ENCODE data around the gene RAB22A. TPM values are rescaled to one million over a fixed set of nuclear protein-coding genes. Genes with fewer than 3 reads are reported as not detected.

The RAB22A gene
- total RNA-seq, 2 donors from 2014 or later = 8.4 to 11.6 TPM

DNA sequence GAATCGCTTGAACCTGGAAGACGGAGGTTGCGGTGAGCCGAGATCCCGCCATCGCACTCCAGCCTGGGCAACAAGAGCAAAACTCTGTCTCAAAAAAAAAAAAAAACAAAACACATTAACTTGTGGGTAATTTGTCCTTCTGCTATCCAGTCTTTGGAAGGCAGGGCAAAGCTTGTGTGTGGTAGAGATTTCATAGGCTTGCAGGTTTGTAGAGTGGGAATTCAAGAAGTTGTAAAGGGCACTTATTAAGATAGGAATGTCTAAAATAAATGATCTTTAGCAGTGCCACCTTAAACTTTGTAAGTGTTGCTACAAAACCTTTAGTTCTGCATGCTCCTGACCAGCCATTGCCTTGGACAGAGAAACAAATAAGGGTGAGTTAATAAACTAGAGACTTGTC, 87.9 kb downstream of the RAB22A start:
- H3K27ac ChIP-seq (ENCODE audit: low read depth, low read length) = no peak overlapping the region
- H3K27me3 ChIP-seq (ENCODE audit: control insufficient read depth, insufficient read depth, low read length, poor library complexity, severe bottlenecking) = no peaks in the 10 kb centered on the region
- Mint-ChIP-seq H3K27ac (no peak overlapping the region), H3K9me3 (no peaks in the 10 kb centered on the region), H3K4me1 (peaks cover 29% of the 10 kb centered on the region), H3K27me3 (ENCODE audit: insufficient read depth) (no peaks in the 10 kb centered on the region), H3K36me3 (ENCODE audit: low read depth) (peaks cover 14% of the 10 kb centered on the region), H3K4me3 (no peak overlapping the region)
- H3K9ac ChIP-seq (ENCODE audit: extremely low read depth, low read length, poor library complexity, severe bottlenecking) = no peak overlapping the region
- H3K9me3 ChIP-seq (ENCODE audit: control insufficient read depth, low read length) = no peaks in the 10 kb centered on the region
- no peak for DNase-seq
- peaks cover 9% of the 10 kb centered on the region for H3K4me1 ChIP-seq (ENCODE audit: control insufficient read depth, insufficient read depth, low read length)
- 93 to 96% methylated on average over 4 to 6 of the region's 6 CpGs for WGBS, 2 experiments (ENCODE audit: insufficient coverage in 1 of 2, insufficient read length in 1 of 2)
- H3K36me3 ChIP-seq (ENCODE audit: control insufficient read depth, insufficient read depth, low read length) = peaks cover 23% of the 10 kb centered on the region
- TF ChIP-seq, protein P1, sequence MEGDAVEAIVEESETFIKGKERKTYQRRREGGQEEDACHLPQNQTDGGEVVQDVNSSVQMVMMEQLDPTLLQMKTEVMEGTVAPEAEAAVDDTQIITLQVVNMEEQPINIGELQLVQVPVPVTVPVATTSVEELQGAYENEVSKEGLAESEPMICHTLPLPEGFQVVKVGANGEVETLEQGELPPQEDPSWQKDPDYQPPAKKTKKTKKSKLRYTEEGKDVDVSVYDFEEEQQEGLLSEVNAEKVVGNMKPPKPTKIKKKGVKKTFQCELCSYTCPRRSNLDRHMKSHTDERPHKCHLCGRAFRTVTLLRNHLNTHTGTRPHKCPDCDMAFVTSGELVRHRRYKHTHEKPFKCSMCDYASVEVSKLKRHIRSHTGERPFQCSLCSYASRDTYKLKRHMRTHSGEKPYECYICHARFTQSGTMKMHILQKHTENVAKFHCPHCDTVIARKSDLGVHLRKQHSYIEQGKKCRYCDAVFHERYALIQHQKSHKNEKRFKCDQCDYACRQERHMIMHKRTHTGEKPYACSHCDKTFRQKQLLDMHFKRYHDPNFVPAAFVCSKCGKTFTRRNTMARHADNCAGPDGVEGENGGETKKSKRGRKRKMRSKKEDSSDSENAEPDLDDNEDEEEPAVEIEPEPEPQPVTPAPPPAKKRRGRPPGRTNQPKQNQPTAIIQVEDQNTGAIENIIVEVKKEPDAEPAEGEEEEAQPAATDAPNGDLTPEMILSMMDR (conservative IDR thresholded peaks at IDR 0.05) = no peak
- no peak overlapping the region for H3K4me3 ChIP-seq (ENCODE audit: low read length)

DNA sequence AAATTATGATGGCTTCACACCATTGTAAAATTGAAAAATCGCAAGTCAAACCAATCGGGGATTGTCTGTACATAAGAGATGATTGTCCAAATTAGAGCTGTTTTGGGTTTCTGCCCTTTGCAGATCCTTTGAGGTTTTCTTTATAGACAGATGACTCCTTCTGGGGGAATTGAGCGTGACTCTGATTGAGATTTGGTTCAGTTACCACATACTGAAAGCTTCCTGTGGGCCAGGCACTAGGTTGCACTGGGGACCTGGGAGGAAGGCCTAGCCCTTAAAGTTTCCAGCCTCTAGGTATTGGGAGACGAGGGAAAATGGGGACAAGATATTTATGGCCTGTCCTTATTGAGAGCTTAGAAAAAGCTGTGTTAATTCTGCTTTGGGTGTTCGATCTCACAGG, 88.7 kb downstream of the RAB22A start:
- Mint-ChIP-seq H3K4me1 (peaks cover 29% of the 10 kb centered on the region), H3K4me3 (no peak overlapping the region), H3K27ac (no peak overlapping the region), H3K9me3 (no peaks in the 10 kb centered on the region), H3K27me3 (ENCODE audit: insufficient read depth) (no peaks in the 10 kb centered on the region), H3K36me3 (ENCODE audit: low read depth) (peaks cover 13% of the 10 kb centered on the region)
- DNase-seq = no peak
- H3K27ac ChIP-seq (ENCODE audit: low read depth, low read length) = no peak overlapping the region
- no peaks in the 10 kb centered on the region for H3K27me3 ChIP-seq (ENCODE audit: control insufficient read depth, insufficient read depth, low read length, poor library complexity, severe bottlenecking)
- H3K9me3 ChIP-seq (ENCODE audit: control insufficient read depth, low read length) = no peaks in the 10 kb centered on the region
- peaks cover 18% of the 10 kb centered on the region for H3K36me3 ChIP-seq (ENCODE audit: control insufficient read depth, insufficient read depth, low read length)
- peaks cover 9% of the 10 kb centered on the region for H3K4me1 ChIP-seq (ENCODE audit: control insufficient read depth, insufficient read depth, low read length)
- no peak overlapping the region for H3K4me3 ChIP-seq (ENCODE audit: low read length)
- TF ChIP-seq, protein P1 (conservative IDR thresholded peaks at IDR 0.05) = no peak
- 83 to 86% methylated on average over 5 of the region's 5 CpGs for WGBS, 2 experiments (ENCODE audit: insufficient coverage in 1 of 2, insufficient read length in 1 of 2)
- no peak overlapping the region for H3K9ac ChIP-seq (ENCODE audit: extremely low read depth, low read length, poor library complexity, severe bottlenecking)

DNA sequence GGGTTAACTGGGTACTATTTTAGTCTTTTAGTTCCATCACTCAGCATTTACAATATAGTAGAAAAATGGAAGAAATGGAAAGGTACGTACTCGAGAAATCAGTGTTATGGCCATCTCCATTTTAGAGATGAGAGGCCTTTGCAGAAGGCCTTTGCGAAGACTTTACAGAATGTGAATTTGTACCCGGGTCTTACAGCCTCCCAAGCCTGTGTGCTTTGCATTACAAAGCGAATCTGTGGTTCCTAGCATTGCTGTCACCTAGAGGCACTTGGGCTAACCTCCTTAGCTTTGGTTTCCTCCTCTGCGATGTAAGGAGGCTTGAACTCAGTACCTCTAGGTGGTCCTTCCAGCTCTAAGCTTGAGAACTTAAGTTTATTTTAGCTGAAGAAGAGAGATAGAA, 90.4 kb downstream of the RAB22A start:
- 87 to 88% methylated on average over 6 of the region's 6 CpGs for WGBS, 2 experiments (ENCODE audit: insufficient coverage in 1 of 2, insufficient read length in 1 of 2)
- no peaks in the 10 kb centered on the region for H3K9me3 ChIP-seq (ENCODE audit: control insufficient read depth, low read length)
- H3K4me3 ChIP-seq (ENCODE audit: low read length) = no peak overlapping the region
- H3K27me3 ChIP-seq (ENCODE audit: control insufficient read depth, insufficient read depth, low read length, poor library complexity, severe bottlenecking) = no peaks in the 10 kb centered on the region
- no peak overlapping the region for H3K27ac Mint-ChIP-seq
- H3K4me1 Mint-ChIP-seq = peaks cover 21% of the 10 kb centered on the region
- peaks cover 5% of the 10 kb centered on the region for H3K36me3 Mint-ChIP-seq (ENCODE audit: low read depth)
- DNase-seq = no peak
- no peaks in the 10 kb centered on the region for H3K9me3 Mint-ChIP-seq
- no peak overlapping the region for H3K4me3 Mint-ChIP-seq
- peaks cover 12% of the 10 kb centered on the region for H3K4me1 ChIP-seq (ENCODE audit: control insufficient read depth, insufficient read depth, low read length)
- TF ChIP-seq, protein P1 (conservative IDR thresholded peaks at IDR 0.05) = no peak
- H3K27ac ChIP-seq (ENCODE audit: low read depth, low read length) = no peak overlapping the region
- peaks cover 18% of the 10 kb centered on the region for H3K36me3 ChIP-seq (ENCODE audit: control insufficient read depth, insufficient read depth, low read length)
- no peak overlapping the region for H3K9ac ChIP-seq (ENCODE audit: extremely low read depth, low read length, poor library complexity, severe bottlenecking)
- no peaks in the 10 kb centered on the region for H3K27me3 Mint-ChIP-seq (ENCODE audit: insufficient read depth)

All from endodermal cell (in vitro differentiated cells).